GM23338 (cell line): ENCODE measurements around the gene BRI3. TPM values are rescaled to one million over a fixed set of nuclear protein-coding genes. Genes with fewer than 3 reads are reported as not detected.

Experiments
- ATAC-seq: fragments of 200-7000 bp; cut with Tn5 transposase; 3 replicates; pipeline ENCODE4 v1.9.1; 2020
- DNase-seq: peaks from one replicate; pipeline ENCODE4 v3.0.0-alpha.2; 2015; ENCODE audit warnings: low spot score
- H2AFZ ChIP-seq: fragments of 200-600 bp; sonication (generic); 2 replicates; pipeline ENCODE4 v1.8.0; 2016; ENCODE audit warnings: antibody characterized with exemption, mild to moderate bottlenecking, moderate library complexity
- H3F3A ChIP-seq: fragments of 200-600 bp; sonication (generic); replicated peaks from 2 replicates; pipeline ENCODE4 v1.8.0; 2017; ENCODE audit warnings: antibody characterized with exemption, mixed run types, low read depth
- H3K27ac ChIP-seq: fragments of 200-600 bp; sonication (generic); 2 replicates; pipeline ENCODE4 v1.6.1; 2016; ENCODE audit warnings: low read depth
- H3K27me3 ChIP-seq: fragments of 200-600 bp; sonication (generic); 2 replicates; pipeline ENCODE4 v1.8.0; 2016; ENCODE audit warnings: mild to moderate bottlenecking, mixed run types, moderate library complexity; ENCODE audit not compliant: insufficient read depth
- H3K36me3 ChIP-seq: fragments of 200-600 bp; sonication (generic); 2 replicates; pipeline ENCODE4 v1.8.0; 2016; ENCODE audit warnings: mild to moderate bottlenecking; ENCODE audit not compliant: insufficient read depth
- H3K4me1 ChIP-seq: fragments of 200-600 bp; sonication (generic); 2 replicates; pipeline ENCODE4 v1.8.0; 2016; ENCODE audit warnings: mild to moderate bottlenecking, moderate library complexity; ENCODE audit not compliant: insufficient read depth
- H3K4me2 ChIP-seq: fragments of 200-600 bp; sonication (generic); 2 replicates; pipeline ENCODE4 v1.7.1; 2017; ENCODE audit warnings: mixed run types
- H3K4me3 ChIP-seq: fragments of 200-600 bp; sonication (generic); 2 replicates; pipeline ENCODE4 v1.6.1; 2016; ENCODE audit warnings: mixed run types
- H3K79me2 ChIP-seq: fragments of 200-600 bp; sonication (generic); replicated peaks from 2 replicates; pipeline ENCODE4 v1.8.0; 2017; ENCODE audit warnings: mild to moderate bottlenecking; ENCODE audit not compliant: insufficient read depth
- H3K9me2 ChIP-seq: fragments of 200-600 bp; sonication (generic); 2 replicates; pipeline ENCODE4 v1.8.0; 2017; ENCODE audit not compliant: insufficient read depth
- H4K20me1 ChIP-seq: fragments of 200-600 bp; sonication (generic); replicated peaks from 2 replicates; pipeline ENCODE4 v1.8.0; 2017; ENCODE audit warnings: mild to moderate bottlenecking; ENCODE audit not compliant: insufficient read depth
- H3K27ac Mint-ChIP-seq: 2 replicates; pipeline ENCODE4 v1.8.0; 2020; ENCODE audit warnings: inconsistent platforms, mild to moderate bottlenecking, moderate library complexity, mixed read lengths
- H3K27me3 Mint-ChIP-seq: 3 replicates; pipeline ENCODE4 v1.8.0; 2022; ENCODE audit warnings: low read depth, mild to moderate bottlenecking, moderate library complexity, mixed read lengths, inconsistent platforms; ENCODE audit not compliant: insufficient read depth, poor library complexity
- H3K36me3 Mint-ChIP-seq: 3 replicates; pipeline ENCODE4 v1.8.0; 2021; ENCODE audit warnings: low read depth, mild to moderate bottlenecking, inconsistent platforms, moderate library complexity, mixed read lengths
- H3K4me1 Mint-ChIP-seq: 3 replicates; pipeline ENCODE4 v1.8.0; 2020; ENCODE audit warnings: mild to moderate bottlenecking, inconsistent platforms, mixed read lengths
- H3K4me3 Mint-ChIP-seq: 3 replicates; pipeline ENCODE4 v1.8.0; 2021; ENCODE audit warnings: moderate library complexity, mild to moderate bottlenecking, inconsistent platforms, mixed read lengths
- H3K9me3 Mint-ChIP-seq: 3 replicates; pipeline ENCODE4 v1.8.0; 2020; ENCODE audit warnings: moderate library complexity, mild to moderate bottlenecking, inconsistent platforms, mixed read lengths
- CREB1 ChIP-seq: fragments of 250-450 bp; sonication (Bioruptor Pico); IDR thresholded peaks from 2 replicates; pipeline ENCODE4 v1.5.0; 2020; ENCODE audit warnings: low read depth, mild to moderate bottlenecking, moderate library complexity
- CTCF ChIP-seq, 2 experiments: fragments of 200-600 bp in 1 of 2; sonication (generic) in 1 of 2; conservative IDR thresholded peaks; 2 replicates each; pipeline versions ENCODE4 v1.5.1 to v1.6.1; 2016 to 2017; ENCODE audit warnings: antibody characterized with exemption in 2 of 2, low read depth in 2 of 2, mild to moderate bottlenecking in 2 of 2, moderate library complexity in 1 of 2
- REST ChIP-seq: IDR thresholded peaks from one replicate; pipeline ENCODE4 v1.6.1; 2018; ENCODE audit warnings: antibody characterized with exemption; ENCODE audit not compliant: unreplicated experiment
- STAT1 ChIP-seq: IDR thresholded peaks from one replicate; pipeline ENCODE4 v1.6.1; 2016; ENCODE audit warnings: antibody characterized with exemption; ENCODE audit not compliant: unreplicated experiment
- ZNF462 ChIP-seq: fragments of 250-450 bp; sonication (Bioruptor Pico); IDR thresholded peaks from 2 replicates; pipeline ENCODE4 v1.5.0; 2020; ENCODE audit warnings: mild to moderate bottlenecking, moderate library complexity
- polyA plus RNA-seq: library from polyadenylated mRNA; unstranded; fragments of >200 nt; fragmentation: Nextera tagmentation; extraction: Ambion mirVana; gene quantifications from 2 replicates; pipeline ENCODE4 v1.2.1, GENCODE V29; 2016
- total RNA-seq: library from RNA; depleted of rRNA; stranded (reverse); fragments of >200 nt; shearing (Covaris generic); gene quantifications from 2 replicates; pipeline ENCODE4 v1.2.3, GENCODE V29; 2014

BRI3 gene
- total and polyA plus RNA-seq, 2 experiments from 2014 or later: 21.7 to 66.1 TPM

GRCh38 chr7:98334081-98334480 is 52.6 kb downstream of the BRI3 start:
- H3K27ac ChIP-seq: no peak overlapping the region
- no peak overlapping the region for H3K4me3 ChIP-seq
- no peaks in the 10 kb centered on the region for H3K9me2 ChIP-seq
- H3K27me3 Mint-ChIP-seq: peaks cover 7% of the 10 kb centered on the region
- H3K79me2 ChIP-seq: peaks cover 15% of the 10 kb centered on the region
- H3K36me3 Mint-ChIP-seq: peaks cover 32% of the 10 kb centered on the region
- H3K4me1 Mint-ChIP-seq: peaks cover 10% of the 10 kb centered on the region
- H3K9me3 Mint-ChIP-seq: peaks cover 2% of the 10 kb centered on the region; the same call in 2 of the 3 replicates
- no peaks in the 10 kb centered on the region for H3K27me3 ChIP-seq
- ATAC-seq (no peak), DNase-seq (no peak)
- H3K4me2 ChIP-seq: no peak overlapping the region
- H3K4me3 Mint-ChIP-seq: no peak overlapping the region
- H2AFZ ChIP-seq: no peak overlapping the region
- H3K4me1 ChIP-seq: peaks cover 3% of the 10 kb centered on the region
- peaks cover 15% of the 10 kb centered on the region; the same call in 1 of the 2 replicates for H4K20me1 ChIP-seq
- TF ChIP-seq REST: no peak
- H3F3A ChIP-seq: no peaks in the 10 kb centered on the region
- no peak overlapping the region for H3K27ac Mint-ChIP-seq
- no peaks in the 10 kb centered on the region for H3K36me3 ChIP-seq

GRCh38 chr7:98335411-98335977 is 54.0 kb downstream of the BRI3 start:
- no peak overlapping the region for H3K27ac Mint-ChIP-seq
- DNase-seq (no peak), ATAC-seq (no peak)
- H3F3A ChIP-seq: no peaks in the 10 kb centered on the region
- H3K9me2 ChIP-seq: no peaks in the 10 kb centered on the region
- no peak overlapping the region for H2AFZ ChIP-seq
- no peaks in the 10 kb centered on the region for H3K4me1 ChIP-seq
- no peaks in the 10 kb centered on the region for H3K4me1 Mint-ChIP-seq
- peaks cover 13% of the 10 kb centered on the region for H3K79me2 ChIP-seq
- H4K20me1 ChIP-seq: peaks cover 21% of the 10 kb centered on the region
- peaks cover 7% of the 10 kb centered on the region for H3K27me3 Mint-ChIP-seq
- H3K27me3 ChIP-seq: no peaks in the 10 kb centered on the region
- H3K9me3 Mint-ChIP-seq: peaks cover 2% of the 10 kb centered on the region; the same call in 2 of the 3 replicates
- H3K4me3 ChIP-seq: no peak overlapping the region
- no peaks in the 10 kb centered on the region for H3K36me3 ChIP-seq
- no peak overlapping the region for H3K27ac ChIP-seq
- H3K36me3 Mint-ChIP-seq: peaks cover 34% of the 10 kb centered on the region
- H3K4me2 ChIP-seq: no peak overlapping the region
- H3K4me3 Mint-ChIP-seq: no peak overlapping the region
- TF ChIP-seq ZNF462: no peak
- TF ChIP-seq CREB1 (CRISPR knock-in tag): no peak
- TF ChIP-seq STAT1: no peak
- no peak for TF ChIP-seq REST
- TF ChIP-seq CTCF (conservative IDR thresholded peaks at IDR 0.05; ENCODE audit: low read depth in 2 of 2): no peak
